ENCODE results near the gene MAST1.

Gene MAST1

DNA sequence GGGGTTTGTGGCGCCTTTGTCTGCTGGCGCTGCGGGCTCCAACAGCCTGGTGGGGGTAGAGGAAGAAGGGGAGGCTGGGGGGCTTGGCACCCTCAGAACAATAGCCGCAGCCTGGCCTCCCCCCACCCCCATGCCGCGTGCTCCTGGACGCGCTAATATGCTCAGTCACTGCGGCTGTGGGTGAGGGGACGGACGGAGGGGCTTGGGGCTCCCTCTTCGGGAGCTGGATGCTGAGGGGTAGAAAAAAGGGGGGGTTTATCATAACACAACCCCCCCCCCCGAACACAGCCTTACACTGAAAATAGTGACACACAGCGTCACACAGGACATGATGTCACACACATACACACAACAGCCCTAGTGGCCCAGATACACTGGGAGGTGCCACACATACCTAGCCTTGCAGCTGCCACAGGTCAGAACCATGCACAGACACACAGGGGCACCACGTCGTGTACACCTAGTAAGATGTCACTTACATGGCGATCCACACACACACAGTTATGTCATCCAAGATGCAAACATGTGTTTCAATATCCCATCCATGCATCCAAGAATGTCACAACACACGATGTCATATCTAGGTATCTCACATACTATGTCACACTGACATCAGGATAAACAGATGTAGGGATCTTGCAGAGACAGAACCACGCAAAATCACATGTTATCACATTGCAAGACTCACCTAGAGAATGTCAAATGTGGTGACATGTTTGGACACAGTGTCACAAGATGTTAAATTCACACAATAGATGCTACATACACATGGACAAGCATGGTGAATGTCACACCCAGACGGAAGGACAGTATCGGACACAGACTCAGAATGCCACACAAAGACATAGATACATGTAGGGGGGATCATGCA lies 806 bp downstream of the MAST1 start:
- Histone ChIP-seq H3K79me2 (ENCODE audit: insufficient read depth, low read length) (no peaks in the 10 kb centered on the region), H3K9me2 (ENCODE audit: low read depth, low read length) (no peaks in the 10 kb centered on the region), H3F3A (ENCODE audit: insufficient read depth, low read length) (0 out of 2 replicates have a peak, but pooled peaks cover 7% of the 10 kb centered on the region), H3K9ac (ENCODE audit: low read length) (peak overlapping the region; percentile 83), H4K20me1 (ENCODE audit: insufficient read depth, low read length) (no peaks in the 10 kb centered on the region), H3K27ac (ENCODE audit: low read depth, low read length, poor library complexity, severe bottlenecking) (peak overlapping the region; percentile 75), H3K9me3 (ENCODE audit: low read length) (no peaks in the 10 kb centered on the region), H3K4me1 (ENCODE audit: insufficient read depth, low read length, severe bottlenecking) (peaks cover 56% of the 10 kb centered on the region), H3K27me3 (ENCODE audit: insufficient read depth, low read length) (no peaks in the 10 kb centered on the region), H3K4me3 (ENCODE audit: low read depth, low read length, poor library complexity, severe bottlenecking) (peak overlapping the region; percentile 81), H2AFZ (ENCODE audit: low read length) (no peak overlapping the region), H3K4me2 (ENCODE audit: low read length) (peak overlapping the region; percentile 64), H3K36me3 (ENCODE audit: insufficient read depth, low read length) (peaks cover 31% of the 10 kb centered on the region)
- TF ChIP-seq EZH2 (IDR thresholded peaks at IDR 0.05; ENCODE audit: borderline replicate concordance, low read length), result no peak
- TF ChIP-seq, protein P1, sequence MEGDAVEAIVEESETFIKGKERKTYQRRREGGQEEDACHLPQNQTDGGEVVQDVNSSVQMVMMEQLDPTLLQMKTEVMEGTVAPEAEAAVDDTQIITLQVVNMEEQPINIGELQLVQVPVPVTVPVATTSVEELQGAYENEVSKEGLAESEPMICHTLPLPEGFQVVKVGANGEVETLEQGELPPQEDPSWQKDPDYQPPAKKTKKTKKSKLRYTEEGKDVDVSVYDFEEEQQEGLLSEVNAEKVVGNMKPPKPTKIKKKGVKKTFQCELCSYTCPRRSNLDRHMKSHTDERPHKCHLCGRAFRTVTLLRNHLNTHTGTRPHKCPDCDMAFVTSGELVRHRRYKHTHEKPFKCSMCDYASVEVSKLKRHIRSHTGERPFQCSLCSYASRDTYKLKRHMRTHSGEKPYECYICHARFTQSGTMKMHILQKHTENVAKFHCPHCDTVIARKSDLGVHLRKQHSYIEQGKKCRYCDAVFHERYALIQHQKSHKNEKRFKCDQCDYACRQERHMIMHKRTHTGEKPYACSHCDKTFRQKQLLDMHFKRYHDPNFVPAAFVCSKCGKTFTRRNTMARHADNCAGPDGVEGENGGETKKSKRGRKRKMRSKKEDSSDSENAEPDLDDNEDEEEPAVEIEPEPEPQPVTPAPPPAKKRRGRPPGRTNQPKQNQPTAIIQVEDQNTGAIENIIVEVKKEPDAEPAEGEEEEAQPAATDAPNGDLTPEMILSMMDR (IDR thresholded peaks at IDR 0.05; ENCODE audit: low read length), result no peak

GRCh38 chr19:12840091-12841079 lies 2.1 kb downstream of the MAST1 start:
- no peak overlapping the region for H3K9ac ChIP-seq (ENCODE audit: low read length)
- H3K4me1 ChIP-seq (ENCODE audit: insufficient read depth, low read length, severe bottlenecking), result peaks cover 43% of the 10 kb centered on the region
- no peak overlapping the region for H3K4me3 ChIP-seq (ENCODE audit: low read depth, low read length, poor library complexity, severe bottlenecking)
- no peaks in the 10 kb centered on the region for H3K9me2 ChIP-seq (ENCODE audit: low read depth, low read length)
- no peak overlapping the region for H2AFZ ChIP-seq (ENCODE audit: low read length)
- peak overlapping the region; percentile 75 for H3K27ac ChIP-seq (ENCODE audit: low read depth, low read length, poor library complexity, severe bottlenecking)
- 0 out of 2 replicates have a peak, but pooled peaks cover 7% of the 10 kb centered on the region for H3F3A ChIP-seq (ENCODE audit: insufficient read depth, low read length)
- H4K20me1 ChIP-seq (ENCODE audit: insufficient read depth, low read length), result no peaks in the 10 kb centered on the region
- H3K27me3 ChIP-seq (ENCODE audit: insufficient read depth, low read length), result no peaks in the 10 kb centered on the region
- H3K9me3 ChIP-seq (ENCODE audit: low read length), result no peaks in the 10 kb centered on the region
- H3K4me2 ChIP-seq (ENCODE audit: low read length), result peak overlapping the region; percentile 64
- peaks cover 35% of the 10 kb centered on the region for H3K36me3 ChIP-seq (ENCODE audit: insufficient read depth, low read length)
- TF ChIP-seq, protein P1 (IDR thresholded peaks at IDR 0.05; ENCODE audit: low read length), result no peak
- TF ChIP-seq EZH2 (IDR thresholded peaks at IDR 0.05; ENCODE audit: borderline replicate concordance, low read length), result no peak
- H3K79me2 ChIP-seq (ENCODE audit: insufficient read depth, low read length), result no peaks in the 10 kb centered on the region

- no peak overlapping the region for H3K9ac ChIP-seq (ENCODE audit: low read length)
- no peak overlapping the region for H3K4me2 ChIP-seq (ENCODE audit: low read length)
- no peaks in the 10 kb centered on the region for H3K27me3 ChIP-seq (ENCODE audit: insufficient read depth, low read length)
- H3K9me2 ChIP-seq (ENCODE audit: low read depth, low read length), result no peaks in the 10 kb centered on the region
- H3K4me3 ChIP-seq (ENCODE audit: low read depth, low read length, poor library complexity, severe bottlenecking), result no peak overlapping the region
- H3K27ac ChIP-seq (ENCODE audit: low read depth, low read length, poor library complexity, severe bottlenecking), result no peak overlapping the region
- H3K9me3 ChIP-seq (ENCODE audit: low read length), result no peaks in the 10 kb centered on the region
- 0 out of 2 replicates have a peak, but pooled peaks cover 7% of the 10 kb centered on the region for H3F3A ChIP-seq (ENCODE audit: insufficient read depth, low read length)
- peaks cover 36% of the 10 kb centered on the region for H3K4me1 ChIP-seq (ENCODE audit: insufficient read depth, low read length, severe bottlenecking)
- peaks cover 35% of the 10 kb centered on the region for H3K36me3 ChIP-seq (ENCODE audit: insufficient read depth, low read length)
- TF ChIP-seq EZH2 (IDR thresholded peaks at IDR 0.05; ENCODE audit: borderline replicate concordance, low read length), result no peak
- TF ChIP-seq, protein P1 (IDR thresholded peaks at IDR 0.05; ENCODE audit: low read length), result no peak
- H2AFZ ChIP-seq (ENCODE audit: low read length), result no peak overlapping the region
- no peaks in the 10 kb centered on the region for H4K20me1 ChIP-seq (ENCODE audit: insufficient read depth, low read length)
- H3K79me2 ChIP-seq (ENCODE audit: insufficient read depth, low read length), result no peaks in the 10 kb centered on the region
Measured at GRCh38 chr19:12841094-12841493, 2.8 kb downstream of the MAST1 start.

All from OCI-LY1 (cell line).